ENCODE measurements around the gene UBE2E2. TPM values are rescaled to one million over a fixed set of nuclear protein-coding genes. Genes with fewer than 3 reads are reported as not detected.

UBE2E2 gene
- total RNA-seq, 1 donor from 2014 or later, result 46.6 TPM

GRCh38 chr3:23239211-23240068 lies 36.3 kb downstream of the UBE2E2 start:
- no peak for DNase-seq (ENCODE audit: extremely low read depth, low read depth, low spot score)

GRCh38 chr3:23240171-23240785 lies 37.2 kb downstream of the UBE2E2 start:
- no peak for DNase-seq (ENCODE audit: extremely low read depth, low read depth, low spot score)

- DNase-seq (ENCODE audit: extremely low read depth, low read depth, low spot score), result no peak
Measured at GRCh38 chr3:23241256-23241655, 38.1 kb downstream of the UBE2E2 start.

- DNase-seq (ENCODE audit: extremely low read depth, low read depth, low spot score), result no peak
Measured at GRCh38 chr3:23242106-23242505, 39.0 kb downstream of the UBE2E2 start.

- no peak for DNase-seq (ENCODE audit: extremely low read depth, low read depth, low spot score)
Measured at GRCh38 chr3:23244324-23245041, 41.4 kb downstream of the UBE2E2 start.

- DNase-seq (ENCODE audit: extremely low read depth, low read depth, low spot score), result no peak
Measured at GRCh38 chr3:23246651-23247050, 43.5 kb downstream of the UBE2E2 start.

- no peak for DNase-seq (ENCODE audit: extremely low read depth, low read depth, low spot score)
Measured at GRCh38 chr3:23248594-23249131, 45.5 kb downstream of the UBE2E2 start.

- no peak for DNase-seq (ENCODE audit: extremely low read depth, low read depth, low spot score)
Measured at GRCh38 chr3:23249961-23250360, 46.8 kb downstream of the UBE2E2 start.

- DNase-seq (ENCODE audit: extremely low read depth, low read depth, low spot score), result no peak
Measured at GRCh38 chr3:23252122-23252521, 49.0 kb downstream of the UBE2E2 start.

- no peak for DNase-seq (ENCODE audit: extremely low read depth, low read depth, low spot score)
Measured at GRCh38 chr3:23253214-23253613, 50.1 kb downstream of the UBE2E2 start.

- no peak for DNase-seq (ENCODE audit: extremely low read depth, low read depth, low spot score)
Measured at GRCh38 chr3:23254282-23254681, 51.2 kb downstream of the UBE2E2 start.

- no peak for DNase-seq (ENCODE audit: extremely low read depth, low read depth, low spot score)
Measured at GRCh38 chr3:23254835-23255234, 51.7 kb downstream of the UBE2E2 start.

- DNase-seq (ENCODE audit: extremely low read depth, low read depth, low spot score), result no peak
Measured at GRCh38 chr3:23256741-23257435, 53.8 kb downstream of the UBE2E2 start.

GRCh38 chr3:23258110-23258509 lies 55.0 kb downstream of the UBE2E2 start:
- no peak for DNase-seq (ENCODE audit: extremely low read depth, low read depth, low spot score)

GRCh38 chr3:23259515-23259914 lies 56.4 kb downstream of the UBE2E2 start:
- no peak for DNase-seq (ENCODE audit: extremely low read depth, low read depth, low spot score)

GRCh38 chr3:23262766-23263165 lies 59.6 kb downstream of the UBE2E2 start:
- no peak for DNase-seq (ENCODE audit: extremely low read depth, low read depth, low spot score)

GRCh38 chr3:23263796-23264195 lies 60.7 kb downstream of the UBE2E2 start:
- DNase-seq (ENCODE audit: extremely low read depth, low read depth, low spot score), result no peak

- no peak for DNase-seq (ENCODE audit: extremely low read depth, low read depth, low spot score)
Measured at GRCh38 chr3:23264413-23264812, 61.3 kb downstream of the UBE2E2 start.

GRCh38 chr3:23270423-23270822 lies 67.3 kb downstream of the UBE2E2 start:
- DNase-seq (ENCODE audit: extremely low read depth, low read depth, low spot score), result no peak

- DNase-seq (ENCODE audit: extremely low read depth, low read depth, low spot score), result no peak
Measured at GRCh38 chr3:23271876-23272741, 69.0 kb downstream of the UBE2E2 start.
